ENCODE measurements around the gene PSMD4.

The PSMD4 gene

DNA sequence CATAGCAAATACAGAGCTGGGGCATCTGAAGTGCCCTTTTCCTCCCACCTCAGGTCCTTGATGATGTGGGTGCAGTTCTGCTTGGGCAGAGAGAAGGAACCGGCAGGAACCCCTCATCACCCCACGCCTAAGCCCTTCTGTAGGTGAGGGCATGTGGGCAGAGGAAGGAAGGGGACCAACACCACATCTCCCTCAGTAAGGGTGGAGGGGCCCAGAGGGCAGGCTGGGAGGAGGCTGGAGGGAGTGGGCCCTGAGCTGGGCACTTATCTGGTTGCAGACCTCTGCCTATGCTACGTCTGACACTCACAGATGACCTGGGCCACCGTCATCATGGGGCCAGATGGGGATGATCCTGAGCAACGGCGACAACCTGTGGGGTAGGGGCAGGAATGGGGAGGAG, 38.6 kb downstream of the PSMD4 start:
- in situ Hi-C loops (cut with HindIII; ENCODE audit: low sequenced_read_pairs): no loop called here

GRCh38 chr1:151294742-151295462, 40.4 kb downstream of the PSMD4 start:
- in situ Hi-C loops (cut with HindIII; ENCODE audit: low sequenced_read_pairs): no loop called here

DNA sequence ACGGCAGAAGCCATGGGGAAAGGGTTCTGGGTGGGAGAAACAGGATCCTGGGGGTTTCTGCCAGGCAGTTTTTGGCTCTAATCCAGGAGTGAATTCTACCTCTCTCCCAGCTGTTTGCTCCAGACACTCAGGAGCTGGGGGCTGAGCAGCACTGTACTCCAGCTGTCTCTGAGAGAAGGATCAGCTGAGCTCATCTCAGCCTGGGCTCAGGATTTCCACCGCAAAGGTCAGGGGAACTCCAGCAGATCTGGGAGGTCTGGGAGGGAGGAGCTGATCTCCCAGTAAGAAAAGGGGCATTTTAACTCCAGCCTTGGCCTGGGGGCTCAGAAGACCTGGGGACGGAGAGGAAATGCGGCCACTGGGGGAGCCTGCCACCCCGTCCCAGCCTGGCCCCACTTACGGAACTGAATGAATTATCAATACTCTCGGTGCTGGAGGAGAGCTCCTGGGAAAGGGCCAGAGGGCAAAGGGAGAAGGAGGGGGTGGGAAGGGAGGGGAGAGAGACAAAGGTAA, 55.3 kb downstream of the PSMD4 start:
- in situ Hi-C loops (cut with HindIII; ENCODE audit: low sequenced_read_pairs): loop anchor here (10.0 kb wide), 1 partner anchor 95 kb away; no protein-coding TSS in a partner anchor

DNA sequence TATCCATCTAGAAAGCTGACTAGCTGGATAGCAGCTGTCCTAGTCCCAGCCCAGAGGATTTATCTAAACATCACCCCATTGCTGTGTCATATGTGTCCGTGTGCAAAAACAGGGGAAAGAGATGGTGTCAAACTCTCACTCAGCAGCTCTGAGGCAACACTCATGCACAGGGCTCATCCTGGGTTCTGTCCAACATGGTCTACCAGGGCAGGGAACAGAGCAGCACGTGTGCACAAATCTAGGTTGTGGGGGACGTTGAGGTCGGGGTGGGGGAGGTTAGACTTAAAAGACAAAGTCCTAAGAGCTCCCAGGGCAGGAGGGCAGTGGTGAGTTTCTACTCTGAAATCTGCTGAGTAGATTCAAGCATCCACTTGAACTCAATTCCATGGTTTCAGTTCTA, 56.5 kb downstream of the PSMD4 start:
- in situ Hi-C loops (cut with HindIII; ENCODE audit: low sequenced_read_pairs): loop anchor here (10.0 kb wide), 1 partner anchor 94 kb away; no protein-coding TSS in a partner anchor

DNA sequence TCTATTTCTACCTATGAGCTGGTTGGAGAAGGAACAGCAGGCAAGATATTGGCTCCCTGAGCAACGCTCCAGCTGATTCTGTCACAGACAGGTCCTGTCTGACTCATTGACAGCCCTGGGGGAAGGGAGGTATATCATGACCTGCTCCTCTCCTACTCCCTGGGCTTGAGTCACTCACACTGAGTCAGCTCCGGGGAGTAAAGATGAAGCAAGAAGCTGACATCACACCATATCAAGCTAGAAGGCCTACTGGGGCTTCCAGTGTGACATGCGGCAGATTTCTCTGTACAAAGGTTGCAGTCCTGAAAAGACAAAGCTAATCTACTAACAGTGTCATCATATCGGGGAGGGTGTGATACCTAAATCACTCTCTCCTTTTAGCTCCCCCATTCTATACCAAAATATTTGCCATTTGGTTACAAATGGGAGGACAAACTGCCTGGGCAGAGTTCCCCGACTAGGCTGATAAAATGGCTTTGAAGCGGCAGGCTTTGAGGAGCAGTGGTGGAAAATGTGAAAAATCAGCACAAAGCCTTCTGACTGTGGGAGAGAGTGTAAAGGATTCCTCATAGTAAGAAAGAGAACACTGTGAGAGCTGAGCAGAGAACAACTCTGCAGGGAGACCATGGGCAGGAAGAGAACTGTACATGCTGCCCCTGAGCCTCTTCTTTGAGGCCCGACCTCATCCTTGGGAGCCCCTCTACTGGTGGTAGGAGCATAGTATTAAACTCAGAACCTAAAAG, 57.2 kb downstream of the PSMD4 start:
- in situ Hi-C loops (cut with HindIII; ENCODE audit: low sequenced_read_pairs): loop anchor here (10.0 kb wide), 1 partner anchor 93 kb away; no protein-coding TSS in a partner anchor

- in situ Hi-C loops (cut with HindIII; ENCODE audit: low sequenced_read_pairs): loop anchor here (10.0 kb wide), 1 partner anchor 92 kb away; no protein-coding TSS in a partner anchor
Observed at GRCh38 chr1:151312411-151312810, 57.9 kb downstream of the PSMD4 start.

GRCh38 chr1:151312826-151313225, 58.3 kb downstream of the PSMD4 start:
- in situ Hi-C loops (cut with HindIII; ENCODE audit: low sequenced_read_pairs): loop anchor here (10.0 kb wide), 1 partner anchor 92 kb away; no protein-coding TSS in a partner anchor

DNA sequence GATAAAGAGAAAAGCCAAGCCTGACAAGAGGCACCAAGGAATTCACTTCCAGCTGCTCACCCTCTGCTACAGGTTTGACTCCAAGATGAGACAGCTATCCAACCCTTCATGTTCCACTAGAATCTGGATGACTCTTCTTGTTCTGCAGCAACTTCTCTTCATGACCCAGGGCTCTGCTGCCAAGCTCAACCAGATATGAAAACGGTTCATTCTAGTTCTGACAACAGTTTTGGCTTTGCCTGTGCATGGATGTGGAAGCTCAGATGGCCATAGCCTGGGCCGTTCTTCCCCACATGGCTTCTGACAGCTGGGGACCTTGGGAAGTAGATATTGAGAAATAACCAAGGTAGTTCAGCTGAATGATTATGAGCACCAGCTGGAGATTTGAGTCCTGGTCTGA, 59.0 kb downstream of the PSMD4 start:
- in situ Hi-C loops (cut with HindIII; ENCODE audit: low sequenced_read_pairs): loop anchor here (10.0 kb wide), 1 partner anchor 91 kb away; no protein-coding TSS in a partner anchor

- in situ Hi-C loops (cut with HindIII; ENCODE audit: low sequenced_read_pairs): loop anchor here (10.0 kb wide), 1 partner anchor 90 kb away; no protein-coding TSS in a partner anchor
Observed at GRCh38 chr1:151314137-151314875, 59.8 kb downstream of the PSMD4 start.

DNA sequence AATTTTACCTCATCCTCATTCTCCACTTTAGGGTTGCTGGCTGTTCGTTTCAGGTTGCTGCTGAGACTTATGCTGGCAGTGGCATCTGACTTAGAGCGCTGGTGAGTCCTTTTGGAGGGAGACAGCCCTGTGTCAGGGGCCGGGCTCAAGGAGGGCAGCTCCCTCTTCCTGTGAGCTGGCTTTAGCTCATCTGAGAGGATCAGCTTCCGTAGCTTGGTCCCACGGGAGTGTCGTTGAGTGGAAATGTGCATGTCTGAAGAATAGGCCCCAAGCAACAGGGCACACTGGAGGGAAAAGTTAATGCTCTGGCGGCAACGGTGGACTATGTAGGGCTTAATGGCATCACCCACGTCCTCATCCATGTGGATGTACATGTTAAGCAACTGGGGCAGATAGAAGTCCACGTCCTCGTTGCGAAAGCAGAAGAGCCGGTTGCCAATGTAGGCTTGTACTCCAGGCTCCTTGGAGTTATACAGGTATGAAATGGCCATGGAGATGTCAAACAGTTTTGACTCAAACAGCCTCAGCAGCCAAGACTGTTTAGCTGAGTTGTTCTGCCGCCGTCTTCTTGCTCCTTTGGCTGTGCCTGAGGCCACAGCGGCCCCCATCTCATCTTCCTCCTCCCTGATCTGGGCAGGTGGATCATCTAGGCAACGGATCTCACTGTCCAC, 61.2 kb downstream of the PSMD4 start:
- in situ Hi-C loops (cut with HindIII; ENCODE audit: low sequenced_read_pairs): loop anchor here (10.0 kb wide), 1 partner anchor 89 kb away; no protein-coding TSS in a partner anchor

All from endothelial cell of hepatic sinusoid (primary cell).